Forelimb muscle (tissue), 1 donor: Measurements from ENCODE around the gene MAGEB16. TPM values are rescaled to one million over a fixed set of nuclear protein-coding genes. Genes with fewer than 3 reads are reported as not detected.
A peak's percentile ranks its signal among the peaks of the same experiment; 100 is the strongest.

Source experiments
- DNase-seq: peaks from one replicate; pipeline ENCODE4 v3.0.0-alpha.2; 2013; ENCODE audit warnings: low read depth
- polyA plus RNA-seq: library from polyadenylated mRNA; unstranded; fragments of 120-200 nt; gene quantifications from one replicate; pipeline ENCODE4 v1.2.1, GENCODE V29; 2013; ENCODE audit not compliant: insufficient read length

Gene MAGEB16
- polyA plus RNA-seq, result not detected

DNA sequence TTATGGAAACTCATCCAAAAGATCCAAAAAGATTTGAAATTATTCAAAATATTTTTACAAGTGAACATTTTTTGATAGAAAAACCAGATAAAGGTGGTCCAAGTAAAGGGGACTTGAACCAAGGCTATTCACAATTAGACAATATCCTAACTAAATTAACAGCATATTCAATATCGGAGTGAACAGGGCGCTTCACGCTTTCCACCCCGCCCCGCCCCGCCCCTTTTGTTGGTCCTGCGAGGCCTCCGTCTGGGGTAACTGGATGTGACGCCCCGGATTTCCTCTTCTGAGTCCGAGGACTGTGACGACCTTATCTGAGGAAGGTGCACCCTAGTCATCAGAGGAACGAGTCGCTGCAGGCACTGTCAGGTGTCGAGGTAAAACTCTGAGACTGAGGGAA lies at the start of gene MAGEB16:
MAGEB16 (plus strand) TSS at position 301 of the 400 bp plus-strand sequence. CDS start 3,855 bp downstream, outside the sequence.
- DNase-seq, result no peak

DNA sequence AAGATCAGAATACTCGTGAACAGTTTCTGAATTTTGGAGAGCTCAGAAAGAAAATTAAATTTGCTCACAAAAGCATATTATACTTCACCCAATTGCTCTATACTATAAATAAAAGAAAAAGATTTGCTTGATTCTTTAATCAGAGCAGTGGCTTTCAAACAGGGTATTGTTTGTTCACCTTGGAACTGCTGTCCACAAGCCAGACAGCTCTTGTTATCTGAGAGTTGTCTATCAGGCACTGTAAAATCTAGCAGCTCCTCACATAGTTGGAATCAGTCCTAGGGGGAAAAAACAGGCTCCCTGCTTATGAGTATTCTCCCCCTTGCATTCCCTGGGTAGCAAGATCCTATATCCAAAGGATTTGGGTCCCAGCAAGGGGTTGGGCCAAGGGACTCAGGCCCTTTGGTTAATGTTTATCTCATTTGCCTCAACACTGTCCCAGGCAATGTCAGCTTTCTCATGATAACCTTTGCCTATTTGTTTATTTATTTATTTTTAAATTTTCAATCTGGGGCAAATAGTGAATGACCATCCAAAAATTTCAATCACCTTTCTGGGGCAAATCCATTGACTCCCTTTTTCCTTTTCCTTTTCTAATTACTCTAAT lies 24.1 kb upstream of the MAGEB16 start:
- no peak for DNase-seq

DNA sequence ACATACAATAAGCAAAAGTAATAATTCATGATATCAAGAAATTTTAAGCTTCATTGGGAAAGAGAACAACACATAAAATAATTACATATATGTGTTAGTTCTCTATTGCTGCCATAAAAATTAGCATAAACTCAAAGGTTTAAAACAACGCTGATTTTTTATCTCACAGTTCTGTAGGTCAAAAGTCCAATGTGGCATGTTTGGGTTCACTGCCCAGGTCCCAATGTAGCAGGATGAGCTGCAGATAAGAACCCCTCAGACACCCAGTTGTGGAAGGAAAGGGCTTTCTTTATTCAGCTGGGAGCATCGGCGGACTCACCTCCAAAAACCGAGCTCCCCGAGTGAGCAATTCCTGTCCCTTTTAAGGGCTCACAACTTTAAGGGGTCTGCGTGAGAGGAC lies 13.1 kb upstream of the MAGEB16 start:
- DNase-seq, result no peak

DNA sequence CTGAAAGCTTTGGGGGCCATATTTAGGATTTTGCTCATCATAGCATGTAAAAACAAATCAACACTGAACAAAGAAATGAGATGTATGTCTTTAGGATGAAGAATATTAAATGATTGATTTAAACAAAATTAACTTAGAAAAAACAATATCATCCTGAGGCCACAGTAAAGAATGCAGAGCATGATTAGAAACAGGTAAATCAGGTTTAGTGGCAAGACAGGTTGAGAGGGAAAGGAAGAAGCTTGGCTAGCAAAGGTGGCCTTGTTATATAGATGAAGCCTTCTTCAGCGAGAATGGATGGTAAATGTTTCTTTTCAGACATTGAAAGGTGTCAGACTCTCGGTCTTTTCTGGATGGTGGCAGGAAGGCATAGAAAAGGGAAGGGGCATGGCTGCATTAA lies 11.9 kb upstream of the MAGEB16 start:
- DNase-seq, result no peak

DNA sequence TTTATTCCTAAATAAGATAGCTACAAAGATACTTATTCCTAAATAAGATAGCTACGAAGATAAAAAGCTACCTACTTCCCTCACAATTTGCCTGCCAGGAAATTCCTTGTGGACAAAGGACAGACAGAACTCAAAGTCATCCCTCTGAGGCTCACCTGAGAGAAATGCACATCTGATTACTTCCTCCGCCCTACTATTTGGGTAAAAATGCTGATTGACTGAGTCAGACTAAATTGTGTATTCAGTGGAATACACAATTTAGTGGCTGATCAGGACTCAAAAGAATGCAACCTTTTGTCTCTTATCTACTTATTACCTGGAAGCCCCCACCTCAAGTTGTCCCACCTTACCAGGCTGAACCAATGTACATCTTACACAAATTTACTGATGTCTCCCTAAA lies 10.3 kb upstream of the MAGEB16 start:
- no peak for DNase-seq

DNA sequence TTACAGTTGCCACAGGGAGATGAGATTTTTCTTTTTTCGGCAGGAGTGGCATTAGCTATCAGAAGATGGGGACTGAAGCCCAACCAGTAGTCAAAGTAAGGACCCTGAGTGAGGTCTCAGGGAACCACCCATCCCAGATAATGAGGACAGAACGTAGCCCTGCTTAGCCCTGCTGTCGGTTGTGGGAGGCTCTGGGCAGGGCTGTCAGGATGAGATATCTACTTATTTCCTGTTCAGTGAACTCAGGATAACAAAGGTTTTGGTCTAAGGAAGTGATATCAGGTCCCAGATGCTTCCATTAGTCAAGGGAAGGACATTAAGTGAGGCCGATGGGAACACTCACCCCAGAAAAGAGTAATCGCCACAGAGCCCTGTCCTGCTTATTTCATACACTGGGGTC lies 2.3 kb downstream of the MAGEB16 start:
- DNase-seq, result no peak

DNA sequence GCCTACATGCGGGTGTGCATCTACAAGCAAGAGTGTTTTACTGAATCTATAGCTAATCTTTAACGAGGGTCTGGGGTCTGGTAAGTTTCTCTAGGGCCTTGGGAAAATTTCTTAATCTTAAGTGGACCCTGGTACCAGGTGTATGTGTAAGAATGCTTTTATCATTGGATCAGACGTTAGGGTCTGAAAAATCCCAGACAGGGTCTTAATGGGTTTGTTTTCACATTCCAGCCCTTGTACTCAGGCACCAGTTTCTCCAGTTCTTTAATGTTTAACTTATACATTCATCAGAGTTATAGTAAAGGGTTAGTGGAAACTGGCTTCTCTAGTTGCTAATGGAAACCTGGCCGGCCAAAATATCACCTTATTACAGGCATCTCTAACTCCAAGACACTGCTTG lies 11.6 kb downstream of the MAGEB16 start:
- DNase-seq, result no peak

DNA sequence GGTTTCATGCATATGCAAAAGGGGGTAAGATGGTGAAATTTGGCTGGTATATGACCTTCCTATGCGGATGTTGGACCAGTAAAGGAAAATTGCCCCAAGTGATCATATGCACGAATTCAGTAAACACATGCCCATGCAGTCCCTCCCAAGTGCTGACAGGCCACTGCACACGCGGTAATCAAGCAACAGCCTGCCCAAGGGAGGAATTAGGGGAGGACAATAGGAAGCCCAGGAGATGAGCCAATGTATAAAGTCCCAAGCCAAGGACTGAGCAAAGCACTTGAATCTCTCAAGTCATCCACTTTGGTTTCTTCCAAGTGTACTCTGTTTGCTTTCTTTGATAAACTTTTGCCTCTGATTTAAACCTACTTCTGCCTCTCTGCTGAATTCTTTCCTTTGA lies 21.1 kb downstream of the MAGEB16 start:
- DNase-seq, result no peak

DNA sequence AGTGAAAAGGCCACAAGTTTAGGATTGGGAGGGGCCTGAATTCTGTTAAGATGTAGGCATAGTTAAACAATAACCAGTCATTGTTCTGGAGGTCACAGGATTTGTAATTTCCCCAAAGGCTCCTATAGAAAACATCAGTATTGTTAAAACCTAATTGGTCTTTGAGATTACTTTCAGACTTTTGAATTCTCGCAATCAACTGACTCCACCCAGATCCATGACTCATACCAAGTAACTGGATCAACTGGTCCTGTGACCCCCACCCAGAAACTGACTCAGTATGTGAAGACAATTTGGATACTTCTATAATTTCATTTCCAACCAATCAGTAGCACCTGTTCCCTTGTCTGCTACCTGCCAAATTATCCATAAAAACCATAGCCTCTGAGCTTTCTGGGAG lies 28.4 kb downstream of the MAGEB16 start:
- no peak for DNase-seq

DNA sequence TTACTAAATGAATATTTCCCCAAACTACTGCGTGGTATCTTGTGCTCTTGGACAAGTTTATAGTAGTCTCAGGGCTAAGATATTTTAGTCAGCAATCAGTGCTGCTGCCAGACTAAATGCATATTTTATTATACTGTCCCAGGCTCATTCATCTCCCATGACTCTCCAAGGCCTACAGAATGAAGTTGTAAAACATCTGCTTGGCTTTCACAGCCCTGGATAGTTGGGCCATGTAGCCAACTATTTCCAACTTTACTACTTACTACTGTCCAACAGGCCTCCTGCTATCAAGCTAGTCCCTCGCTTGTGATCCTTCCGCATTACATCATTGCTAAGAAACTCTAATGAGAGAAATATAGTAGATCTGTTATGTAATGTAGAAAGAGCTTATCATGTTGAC lies 31.4 kb downstream of the MAGEB16 start:
- DNase-seq, result peak; percentile 19

DNA sequence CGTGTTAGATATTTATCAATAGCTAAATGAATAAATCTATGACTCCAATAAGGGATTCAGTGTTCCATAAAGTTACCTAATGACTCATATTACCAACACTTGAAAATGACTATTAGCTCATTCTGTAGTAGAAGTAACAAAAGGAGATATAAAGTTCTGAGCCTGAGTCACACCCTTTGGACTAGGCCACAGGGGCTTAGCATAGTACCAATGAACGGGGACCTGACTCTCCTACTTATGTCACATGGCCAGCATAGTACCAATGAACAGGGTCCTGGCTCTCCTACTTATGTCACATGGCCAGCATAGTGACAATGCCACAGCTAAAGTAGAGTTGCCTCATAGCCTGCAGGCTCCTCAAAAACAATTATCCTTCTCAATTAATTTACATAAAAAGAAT lies 43.7 kb downstream of the MAGEB16 start:
- no peak for DNase-seq

DNA sequence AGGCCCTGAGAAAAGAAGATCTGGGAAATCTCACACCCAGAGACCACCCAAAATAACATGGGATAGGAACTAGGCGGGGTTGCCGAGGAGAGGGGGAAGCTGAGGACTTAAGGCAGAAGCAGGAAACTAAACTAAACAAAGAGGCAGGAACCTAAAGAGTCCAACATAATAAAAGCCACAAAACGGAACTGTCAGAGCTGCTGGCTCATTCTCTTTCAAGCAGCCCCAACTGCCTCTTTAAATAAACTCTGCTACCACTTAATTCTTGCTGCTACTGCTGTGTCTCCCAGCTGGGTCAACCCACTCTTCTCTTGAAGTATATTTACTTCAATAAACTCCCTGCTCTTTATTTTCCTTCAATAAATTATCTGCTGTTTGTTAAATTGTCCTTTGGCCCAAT lies 44.5 kb downstream of the MAGEB16 start:
- no peak for DNase-seq

DNA sequence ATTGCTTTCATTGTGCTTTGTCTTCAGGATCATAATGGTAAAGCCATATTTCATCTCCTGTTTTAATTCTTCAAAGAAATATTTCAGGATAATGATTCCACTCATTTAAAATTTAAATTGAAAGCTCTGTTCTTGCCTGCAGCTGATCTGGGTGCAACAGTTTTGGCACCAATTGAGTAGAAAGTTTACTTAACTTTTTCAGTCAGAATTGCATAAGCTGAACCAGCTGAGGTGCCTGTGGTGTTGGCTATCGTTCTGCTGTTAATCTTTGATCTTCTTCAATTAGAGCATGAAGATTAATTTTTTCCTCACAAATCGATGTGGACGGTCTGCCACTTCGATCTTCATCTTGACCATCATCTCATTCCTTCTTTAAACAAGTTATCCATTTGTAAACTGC lies 49.6 kb downstream of the MAGEB16 start:
- no peak for DNase-seq

Other genes starting within 250 kb of the MAGEB16 start
- gene CFAP47, start 121.4 kb downstream of the MAGEB16 start, polyA plus RNA-seq, result not detected